Measurements from ENCODE around the gene CLDN9. TPM values are rescaled to one million over a fixed set of nuclear protein-coding genes. Genes with fewer than 3 reads are reported as not detected.
A peak's percentile ranks its signal among the peaks of the same experiment; 100 is the strongest.

Gene CLDN9
- total RNA-seq, 2 experiments from 2014 or later: not detected

DNA sequence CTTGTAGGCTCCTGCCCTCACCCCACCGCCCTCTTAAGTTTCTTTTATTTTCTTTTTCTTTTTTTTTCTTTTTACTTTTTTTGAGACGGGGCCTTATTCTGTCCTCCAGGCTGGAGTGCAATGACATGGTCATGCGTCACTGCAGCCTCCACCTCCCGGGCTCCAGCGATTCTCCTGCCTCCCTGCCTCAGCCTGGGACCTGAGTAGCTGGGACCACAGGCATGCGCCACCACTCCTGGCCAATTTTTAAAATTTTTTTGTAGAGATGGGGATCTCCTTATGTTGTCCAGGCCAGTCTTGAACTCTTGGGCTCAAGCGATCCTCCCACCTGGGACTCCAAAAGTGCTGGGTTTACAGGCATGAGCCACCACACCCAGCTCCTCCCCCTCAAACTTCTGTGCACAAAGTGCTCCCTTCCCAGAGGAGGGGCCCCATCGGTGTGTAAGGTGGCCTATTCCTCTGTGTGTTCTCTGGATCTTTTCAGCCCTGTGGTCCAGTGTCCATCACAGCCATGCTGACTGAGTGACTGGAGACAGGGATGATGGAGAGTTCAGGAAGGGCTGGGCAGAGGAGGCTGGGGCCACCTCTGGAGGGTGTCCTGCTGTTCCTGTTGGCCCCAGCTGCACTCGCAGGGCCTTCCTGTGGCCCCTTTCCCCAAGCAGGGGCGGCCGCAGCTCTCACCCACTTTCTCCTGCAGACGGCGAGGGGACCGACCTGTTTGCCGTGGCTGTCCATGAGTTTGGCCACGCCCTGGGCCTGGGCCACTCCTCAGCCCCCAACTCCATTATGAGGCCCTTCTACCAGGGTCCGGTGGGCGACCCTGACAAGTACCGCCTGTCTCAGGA lies 43.8 kb downstream of the CLDN9 start:
- CTCF ChIA-PET: interaction anchor here (1.2 to 14.0 kb wide), 4 partner anchors 27 to 113 kb away, joined by 4 to 288 read pairs (median 39); no protein-coding TSS in a partner anchor
- peaks cover 27% of the 10 kb centered on the region for H3K36me3 Mint-ChIP-seq (ENCODE audit: low read depth)
- peaks cover 51% of the 10 kb centered on the region for H3K4me1 Mint-ChIP-seq (ENCODE audit: low read depth)
- no peaks in the 10 kb centered on the region for H3K27me3 Mint-ChIP-seq
- TF ChIP-seq CTCF (IDR thresholded peaks at IDR 0.05): no peak
- no peak for ATAC-seq
- peak overlapping the region; percentile 61 for H3K4me3 Mint-ChIP-seq
- intact Hi-C loops (cut with micrococcal nuclease): no loop called here
- POLR2A ChIA-PET: interaction anchor here (0.8 to 1.5 kb wide), 3 partner anchors 9 to 36 kb away, joined by 3 to 7 read pairs (median 3); partner anchors contain the start of genes HCFC1R1 and THOC6
- H3K27ac Mint-ChIP-seq: peak overlapping the region; percentile 63
- no peaks in the 10 kb centered on the region for H3K9me3 Mint-ChIP-seq
- DNase-seq: no peak

DNA sequence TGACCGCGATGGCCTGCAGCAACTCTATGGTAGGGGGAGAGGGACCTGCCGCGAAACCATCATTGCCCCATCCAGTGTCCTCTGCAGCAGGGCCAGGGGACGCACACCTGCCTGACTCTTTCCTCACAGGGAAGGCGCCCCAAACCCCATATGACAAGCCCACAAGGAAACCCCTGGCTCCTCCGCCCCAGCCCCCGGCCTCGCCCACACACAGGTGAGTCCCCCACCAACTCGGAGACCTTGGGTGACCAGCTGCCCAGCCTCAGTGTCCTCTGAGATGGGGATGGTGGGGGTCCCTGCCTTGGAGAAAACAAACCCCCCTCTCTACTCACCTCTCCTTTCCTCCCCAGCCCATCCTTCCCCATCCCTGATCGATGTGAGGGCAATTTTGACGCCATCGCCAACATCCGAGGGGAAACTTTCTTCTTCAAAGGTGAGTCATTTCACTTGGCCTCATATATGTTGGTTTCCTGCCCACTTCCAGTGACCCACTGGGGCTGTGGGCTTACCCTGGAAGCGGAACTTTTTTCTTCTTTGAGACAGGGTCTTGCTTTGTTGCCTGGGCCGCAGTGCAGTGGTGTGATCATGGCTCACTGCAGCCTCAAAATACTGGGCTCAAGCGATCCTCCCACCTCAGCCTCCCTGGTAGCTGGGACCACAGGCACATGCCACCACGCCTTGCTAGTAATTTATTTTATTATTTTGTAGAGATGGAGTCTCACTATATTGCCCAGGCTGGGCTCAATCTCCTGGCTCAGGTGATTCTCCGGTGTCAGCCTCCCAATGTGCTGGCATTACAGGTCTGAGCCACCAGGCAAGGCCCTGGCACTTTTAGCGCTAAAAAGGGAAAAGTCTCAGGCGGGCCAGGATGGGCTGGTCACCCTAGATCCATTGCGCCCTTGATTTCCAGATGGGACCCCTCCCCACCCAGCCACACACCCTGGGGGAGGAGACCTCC lies 44.7 kb downstream of the CLDN9 start:
- Mint-ChIP-seq H3K36me3 (ENCODE audit: low read depth) (peaks cover 25% of the 10 kb centered on the region), H3K27ac (peak overlapping the region; percentile 68), H3K4me3 (peak overlapping the region; percentile 61), H3K27me3 (no peaks in the 10 kb centered on the region), H3K9me3 (no peaks in the 10 kb centered on the region), H3K4me1 (ENCODE audit: low read depth) (peaks cover 53% of the 10 kb centered on the region)
- CTCF ChIA-PET: interaction anchor here (1.1 to 14.0 kb wide), 16 partner anchors 8 to 142 kb away, joined by 3 to 288 read pairs (median 14); partner anchors contain the start of genes ZNF213 and ZSCAN10
- intact Hi-C loops (cut with micrococcal nuclease): no loop called here
- ATAC-seq: no peak
- peak; percentile 35 for DNase-seq
- TF ChIP-seq CTCF (IDR thresholded peaks at IDR 0.05): no peak
- POLR2A ChIA-PET: interaction anchor here (1.1 to 3.5 kb wide), 4 partner anchors 9 to 34 kb away, joined by 3 to 27 read pairs (median 6); partner anchors contain the start of genes HCFC1R1 and THOC6

- ATAC-seq (peak; percentile 52), DNase-seq (peak; percentile 83)
- no peak for TF ChIP-seq CTCF (IDR thresholded peaks at IDR 0.05)
- H3K4me1 Mint-ChIP-seq (ENCODE audit: low read depth): peaks cover 58% of the 10 kb centered on the region
- no peaks in the 10 kb centered on the region for H3K27me3 Mint-ChIP-seq
- no peaks in the 10 kb centered on the region for H3K9me3 Mint-ChIP-seq
- CTCF ChIA-PET: interaction anchor here (0.8 to 14.0 kb wide), 34 partner anchors 9 to 225 kb away, joined by 3 to 288 read pairs (median 8); partner anchors contain the start of genes HCFC1R1, THOC6, ZNF213 and ZSCAN10
- intact Hi-C loops (cut with micrococcal nuclease): no loop called here
- H3K27ac Mint-ChIP-seq: peak overlapping the region; percentile 77
- H3K4me3 Mint-ChIP-seq: peak overlapping the region; percentile 82
- peaks cover 25% of the 10 kb centered on the region for H3K36me3 Mint-ChIP-seq (ENCODE audit: low read depth)
- POLR2A ChIA-PET: interaction anchor here (0.5 to 3.5 kb wide), 18 partner anchors 8 to 798 kb away, joined by 3 to 27 read pairs (median 6); partner anchors contain the start of genes HCFC1R1, THOC6 and ZNF213
Observed at GRCh38 chr16:3058139-3059030, 45.7 kb downstream of the CLDN9 start.

GRCh38 chr16:3059041-3059722 lies 46.5 kb downstream of the CLDN9 start:
- peaks cover 57% of the 10 kb centered on the region for H3K4me1 Mint-ChIP-seq (ENCODE audit: low read depth)
- ChIA-PET CTCF (interaction anchor here (0.6 to 14.0 kb wide), 40 partner anchors 9 to 225 kb away, joined by 3 to 288 read pairs (median 6); partner anchors contain the start of genes HCFC1R1, THOC6, ZNF213 and ZSCAN10), POLR2A (interaction anchor here (0.7 to 3.5 kb wide), 18 partner anchors 8 to 112 kb away, joined by 3 to 27 read pairs (median 6); partner anchors contain the start of genes ZNF213 and ZSCAN10)
- intact Hi-C loops (cut with micrococcal nuclease): no loop called here
- no peaks in the 10 kb centered on the region for H3K9me3 Mint-ChIP-seq
- H3K27ac Mint-ChIP-seq: peak overlapping the region; percentile 93
- H3K4me3 Mint-ChIP-seq: peak overlapping the region; percentile 82
- TF ChIP-seq CTCF (IDR thresholded peaks at IDR 0.05): peak; percentile 98
- peak; percentile 87 for DNase-seq
- ATAC-seq: peak; percentile 86
- H3K27me3 Mint-ChIP-seq: no peaks in the 10 kb centered on the region
- H3K36me3 Mint-ChIP-seq (ENCODE audit: low read depth): peaks cover 19% of the 10 kb centered on the region
